NCI-H128 (cell line): Measurements from ENCODE around the gene IFNG-AS1.

Experiments used
- DNase-seq: peaks from one replicate; lab custom pipeline; 2025; ENCODE audit not compliant: unreplicated experiment; lab: John Stamatoyannopoulos, UW

The IFNG-AS1 gene

GRCh38 chr12:67989184-67989920 lies at the start of gene IFNG-AS1:
Gene IFNG-AS1, plus strand, starts transcription at chr12:67989447.
- no peak for DNase-seq

- no peak for DNase-seq
These were observed 49.6 kb upstream of the IFNG-AS1 start for GRCh38 chr12:67939611-67940010.

DNA sequence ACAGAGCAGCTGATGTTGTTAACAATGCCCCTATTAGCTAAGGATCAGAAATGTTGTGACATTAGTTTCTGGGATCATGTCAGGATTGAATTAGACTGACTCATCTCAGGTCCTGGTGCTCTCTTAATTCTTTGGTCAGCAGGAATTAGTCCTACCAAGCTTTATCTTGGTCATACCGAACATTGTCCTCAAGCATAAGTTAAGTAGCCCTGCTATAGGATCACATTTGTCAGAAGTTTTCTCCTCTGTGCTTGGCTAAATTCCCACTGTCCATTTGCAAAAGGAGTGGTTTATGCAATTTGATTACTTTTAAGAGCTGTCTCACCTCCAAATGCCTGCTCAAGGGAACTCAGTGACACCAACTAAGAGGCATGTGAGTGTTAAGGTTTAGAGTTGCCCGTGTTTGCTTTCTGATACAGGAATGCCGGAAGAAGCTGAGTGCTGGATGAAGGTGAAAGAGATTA lies 48.4 kb upstream of the IFNG-AS1 start:
- no peak for DNase-seq

GRCh38 chr12:67942724-67943123 lies 46.5 kb upstream of the IFNG-AS1 start:
- DNase-seq = no peak

- peak; percentile 72 for DNase-seq
These were observed 45.9 kb upstream of the IFNG-AS1 start for GRCh38 chr12:67943141-67943892.

DNA sequence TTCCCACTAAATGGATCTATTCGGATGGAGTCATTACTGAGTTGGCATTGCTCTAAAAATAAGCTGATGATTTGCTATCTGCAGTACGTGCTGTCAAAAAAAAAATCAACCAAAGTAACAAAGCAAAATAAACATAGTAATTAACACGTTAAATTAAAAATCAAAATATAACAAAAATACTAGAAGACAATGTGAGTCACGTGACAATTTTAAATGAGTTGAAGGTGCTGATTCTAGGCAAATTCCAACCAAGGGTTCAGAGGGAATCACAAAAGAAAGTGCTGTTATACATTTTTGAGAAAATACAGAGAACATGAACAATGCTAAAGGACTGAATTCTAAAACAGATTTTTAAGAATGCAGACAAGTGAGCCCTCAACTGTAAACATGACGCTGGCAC lies 45.2 kb upstream of the IFNG-AS1 start:
- DNase-seq = no peak

- DNase-seq = no peak
These were observed 36.5 kb upstream of the IFNG-AS1 start for GRCh38 chr12:67952787-67953186.

DNA sequence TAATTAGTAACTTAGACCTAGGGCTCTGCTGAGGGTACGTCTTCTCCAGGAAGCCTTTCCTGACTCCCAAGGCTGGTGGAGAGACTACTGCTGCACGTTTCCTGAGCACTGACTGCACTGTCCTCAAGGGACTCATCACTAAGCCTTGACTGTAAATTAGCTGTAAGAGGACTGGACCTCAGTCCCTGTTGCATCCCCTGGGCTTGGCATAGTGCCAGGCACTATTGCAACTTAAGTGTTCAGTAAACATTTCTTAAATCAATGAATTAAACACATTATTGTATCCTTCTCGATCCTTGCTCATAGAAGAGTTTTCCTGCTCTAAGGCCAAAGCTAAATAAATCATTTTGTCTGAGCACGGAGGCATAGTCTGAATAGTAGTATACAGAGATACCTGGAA lies 31.9 kb upstream of the IFNG-AS1 start:
- peak; percentile 44 for DNase-seq

- no peak for DNase-seq
These were observed 31.1 kb upstream of the IFNG-AS1 start for GRCh38 chr12:67958187-67958586.

GRCh38 chr12:67964456-67964855 lies 24.8 kb upstream of the IFNG-AS1 start:
- no peak for DNase-seq

DNA sequence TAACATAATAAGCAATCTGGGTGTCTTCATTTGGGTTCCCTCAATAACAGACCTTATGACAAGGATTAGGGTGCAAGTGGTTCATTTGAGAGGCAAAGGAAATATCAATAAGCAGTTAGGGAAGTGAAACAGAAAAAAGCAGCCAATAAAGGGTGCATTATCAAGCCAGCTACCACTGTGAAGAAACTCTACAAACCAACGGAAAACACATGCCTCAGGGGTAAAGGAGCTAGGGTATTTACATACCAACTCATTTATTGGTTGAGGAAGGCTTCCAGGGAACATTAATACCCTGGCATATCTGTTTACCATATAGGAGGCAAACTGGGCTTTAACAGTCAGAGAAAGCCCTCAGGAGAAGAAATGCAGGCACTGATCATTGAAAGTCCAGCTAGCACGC lies 22.7 kb upstream of the IFNG-AS1 start:
- no peak for DNase-seq

DNA sequence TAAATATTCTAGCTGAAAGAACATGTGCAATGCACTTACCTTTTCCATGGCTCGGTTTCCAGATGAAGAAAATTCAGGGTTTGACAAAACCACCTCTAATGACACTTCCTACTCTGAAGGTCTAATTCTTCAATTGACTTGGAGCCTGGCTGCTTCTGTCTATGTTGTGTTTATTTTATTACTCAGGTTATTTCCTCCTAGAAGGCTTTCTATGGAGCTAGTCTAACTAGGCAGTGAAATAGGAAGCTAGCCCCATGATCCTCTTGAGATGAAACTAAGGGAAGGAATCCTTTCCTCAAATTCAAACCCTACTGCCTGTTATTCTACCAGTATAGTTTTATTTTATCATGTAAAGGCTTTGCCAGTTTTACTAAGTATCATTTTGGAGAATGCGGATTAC lies 20.9 kb upstream of the IFNG-AS1 start:
- no peak for DNase-seq

DNA sequence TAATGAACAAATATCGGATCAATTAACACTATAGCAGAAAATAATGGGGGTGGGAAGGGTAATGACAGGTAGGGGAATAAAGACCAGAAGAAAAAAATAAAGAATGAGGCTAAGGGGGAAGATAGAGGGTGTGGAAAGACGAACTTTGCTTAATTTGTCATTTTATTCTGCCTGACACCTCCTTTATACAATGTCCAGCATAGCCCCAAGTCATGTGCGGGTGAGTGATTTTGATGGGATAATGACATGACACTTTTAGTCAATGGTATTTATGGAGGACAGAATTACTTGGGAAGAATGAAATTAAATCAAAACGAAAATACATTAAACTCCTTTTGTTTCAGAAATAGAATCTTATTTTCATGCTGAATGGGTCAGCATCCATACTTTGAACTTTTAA lies 20.5 kb upstream of the IFNG-AS1 start:
- no peak for DNase-seq

GRCh38 chr12:67969134-67969802 lies 20.0 kb upstream of the IFNG-AS1 start:
- DNase-seq = no peak

- no peak for DNase-seq
These were observed 11.6 kb upstream of the IFNG-AS1 start for GRCh38 chr12:67977668-67978067.

DNA sequence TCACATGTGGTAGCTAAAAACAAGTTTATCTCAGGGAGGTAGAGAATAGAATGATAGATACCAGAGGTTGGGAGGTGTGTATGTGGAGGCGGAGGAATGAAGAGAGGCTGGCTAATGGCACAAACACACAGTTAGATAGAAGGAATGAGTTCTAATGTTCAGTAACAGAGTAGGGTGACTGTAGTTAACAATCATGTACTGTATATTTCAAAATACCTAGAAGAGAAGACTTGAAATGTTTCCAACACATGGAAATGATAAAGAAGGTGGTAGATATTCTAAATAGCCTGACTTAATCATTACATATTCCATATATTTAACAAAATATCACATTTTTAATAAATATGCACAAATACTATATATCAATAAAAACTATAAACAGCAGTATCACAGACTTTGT lies 8.9 kb upstream of the IFNG-AS1 start:
- no peak for DNase-seq

GRCh38 chr12:67981287-67982162 lies 7.7 kb upstream of the IFNG-AS1 start:
- DNase-seq = peak; percentile 30

DNA sequence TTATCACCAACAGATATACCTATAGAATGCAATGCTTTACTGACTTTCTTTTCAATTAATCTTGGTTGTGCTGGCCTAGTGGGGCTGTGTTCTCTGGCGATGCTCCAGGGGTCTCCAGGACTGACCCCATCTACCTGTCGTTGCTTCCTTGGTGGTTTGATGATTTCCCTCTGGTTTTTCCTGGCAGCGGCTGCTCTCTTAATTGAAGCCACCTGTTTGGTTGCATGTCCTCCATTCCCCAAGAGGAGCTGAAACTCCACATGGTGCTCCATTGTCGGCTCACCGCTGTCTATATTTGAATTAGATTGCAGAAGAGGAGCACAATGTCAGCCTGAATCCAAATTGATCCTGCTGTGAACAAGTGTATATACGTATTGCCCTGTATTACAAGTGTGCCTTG lies 7.1 kb upstream of the IFNG-AS1 start:
- DNase-seq = peak; percentile 46

DNA sequence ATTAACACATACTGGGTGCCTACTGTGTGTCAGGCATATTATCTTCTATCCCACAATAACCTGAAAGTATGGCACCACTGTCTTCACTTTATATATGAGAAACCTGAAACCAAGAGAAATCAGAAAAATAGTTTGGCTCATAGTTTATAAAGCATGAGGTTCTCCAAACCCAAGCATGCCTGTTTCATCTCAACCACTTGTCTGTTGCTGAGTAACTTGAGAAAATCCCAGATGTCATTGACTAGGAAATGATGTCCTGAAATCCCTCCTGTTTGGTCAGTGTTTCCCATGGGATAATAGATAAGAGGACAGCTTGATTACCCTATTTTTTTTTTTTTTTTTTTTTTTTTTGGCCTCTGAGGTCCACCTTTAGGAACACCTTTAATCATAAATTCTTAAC lies 2.6 kb upstream of the IFNG-AS1 start:
- DNase-seq = no peak

DNA sequence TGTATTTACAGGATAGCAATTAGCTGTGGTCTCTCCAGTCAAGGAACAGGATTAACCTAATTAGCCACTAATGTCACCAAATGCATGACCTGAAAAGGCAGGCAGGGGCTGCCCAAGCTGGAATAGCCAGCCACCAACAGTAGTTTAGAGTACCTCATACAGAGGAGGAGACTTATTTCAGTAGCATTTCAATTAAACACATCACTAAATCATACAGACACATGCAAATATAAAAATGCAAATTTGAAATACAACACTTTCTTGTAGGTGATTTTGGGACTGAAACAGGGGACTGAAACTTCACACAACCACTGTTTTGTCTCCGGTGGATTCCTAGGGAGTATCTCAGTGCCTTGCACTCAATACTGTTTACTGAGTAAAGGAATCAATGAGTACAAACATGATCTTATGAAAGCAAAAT lies 636 bp upstream of the IFNG-AS1 start:
- no peak for DNase-seq

- DNase-seq = no peak
These were observed 1.9 kb downstream of the IFNG-AS1 start for GRCh38 chr12:67991158-67991557.
